Vagina (tissue), 2 donors: ENCODE results near the gene DEPDC7.

ENCODE experiments used
- POLR2A ChIP-seq, 2 donors: fragments of 450-650 bp; IDR thresholded peaks; one replicate each; pipeline ENCODE4 v1.6.1; 2017; ENCODE audit warnings: antibody characterized with exemption in 2 of 2, mild to moderate bottlenecking in 2 of 2, moderate library complexity in 2 of 2
- TF ChIP-seq, protein P1 (sequence below), 3 experiments: fragments of 450-650 bp in 2 of 3; fragments of 200-600 bp in 1 of 3; sonication (generic) in 1 of 3; IDR thresholded peaks; one replicate each; pipeline ENCODE4 v1.5.1; 2017 to 2019; ENCODE audit warnings: antibody characterized with exemption in 3 of 3, mild to moderate bottlenecking in 2 of 3, moderate library complexity in 2 of 3

- TF ChIP-seq, protein P1, sequence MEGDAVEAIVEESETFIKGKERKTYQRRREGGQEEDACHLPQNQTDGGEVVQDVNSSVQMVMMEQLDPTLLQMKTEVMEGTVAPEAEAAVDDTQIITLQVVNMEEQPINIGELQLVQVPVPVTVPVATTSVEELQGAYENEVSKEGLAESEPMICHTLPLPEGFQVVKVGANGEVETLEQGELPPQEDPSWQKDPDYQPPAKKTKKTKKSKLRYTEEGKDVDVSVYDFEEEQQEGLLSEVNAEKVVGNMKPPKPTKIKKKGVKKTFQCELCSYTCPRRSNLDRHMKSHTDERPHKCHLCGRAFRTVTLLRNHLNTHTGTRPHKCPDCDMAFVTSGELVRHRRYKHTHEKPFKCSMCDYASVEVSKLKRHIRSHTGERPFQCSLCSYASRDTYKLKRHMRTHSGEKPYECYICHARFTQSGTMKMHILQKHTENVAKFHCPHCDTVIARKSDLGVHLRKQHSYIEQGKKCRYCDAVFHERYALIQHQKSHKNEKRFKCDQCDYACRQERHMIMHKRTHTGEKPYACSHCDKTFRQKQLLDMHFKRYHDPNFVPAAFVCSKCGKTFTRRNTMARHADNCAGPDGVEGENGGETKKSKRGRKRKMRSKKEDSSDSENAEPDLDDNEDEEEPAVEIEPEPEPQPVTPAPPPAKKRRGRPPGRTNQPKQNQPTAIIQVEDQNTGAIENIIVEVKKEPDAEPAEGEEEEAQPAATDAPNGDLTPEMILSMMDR (IDR thresholded peaks at IDR 0.05), result no peak
- no peak for TF ChIP-seq POLR2A (IDR thresholded peaks at IDR 0.05)
Measured at GRCh38 chr11:33052231-33052630, 36.6 kb downstream of the DEPDC7 start.
